Cardiac septum (tissue), 1 donor: Measurements from ENCODE around the gene CNTNAP2. TPM values are rescaled to one million over a fixed set of nuclear protein-coding genes. Genes with fewer than 3 reads are reported as not detected.

ENCODE experiments used
- DNase-seq: peaks from one replicate; pipeline ENCODE4 v3.0.0-alpha.2; 2020; ENCODE audit warnings: low spot score
- intact Hi-C: fragments of 100-400 bp; cut with DNase I; formaldehyde crosslinking; loops from one replicate; pipeline ENCODE4 v1.14.0; 2022
- total RNA-seq: library from RNA; stranded (reverse); fragmentation: NEBNext Ultra II Directional; extraction: Animal tissue kit (Norgen Biotek cat#: 25700); gene quantifications from one replicate; pipeline ENCODE4 v1.2.1, GENCODE V29; 2021
- donor health status: DM: no; HTN: no; CAD: no.

Gene CNTNAP2
- total RNA-seq, 1 donor from 2014 or later = 0.22 TPM

- intact Hi-C loops = no loop called here
These were observed 1977.0 kb downstream of the CNTNAP2 start for GRCh38 chr7:148093375-148094166.

GRCh38 chr7:148095066-148095465, 1978.5 kb downstream of the CNTNAP2 start:
- intact Hi-C loops = no loop called here
- no peak for DNase-seq

More at GRCh38 chr7:148093375-148094166, 1977.0 kb downstream of the CNTNAP2 start:
- DNase-seq = no peak

GRCh38 chr7:148104136-148104716, 1987.6 kb downstream of the CNTNAP2 start:
- intact Hi-C loops = no loop called here
- no peak for DNase-seq

GRCh38 chr7:148104924-148105323, 1988.3 kb downstream of the CNTNAP2 start:
- intact Hi-C loops = no loop called here
- DNase-seq = no peak

- no peak for DNase-seq
- intact Hi-C loops = no loop called here
These were observed 1989.3 kb downstream of the CNTNAP2 start for GRCh38 chr7:148105853-148106252.

- DNase-seq = no peak
These were observed 1991.0 kb downstream of the CNTNAP2 start for GRCh38 chr7:148107443-148108127.

GRCh38 chr7:148108381-148108780, 1991.8 kb downstream of the CNTNAP2 start:
- intact Hi-C loops = no loop called here
- DNase-seq = no peak

More at GRCh38 chr7:148107443-148108127, 1991.0 kb downstream of the CNTNAP2 start:
- intact Hi-C loops = no loop called here

GRCh38 chr7:148110097-148110868, 1993.7 kb downstream of the CNTNAP2 start:
- DNase-seq = no peak
- intact Hi-C loops = no loop called here

GRCh38 chr7:148114804-148115203, 1998.2 kb downstream of the CNTNAP2 start:
- no peak for DNase-seq
- intact Hi-C loops = no loop called here

- intact Hi-C loops = no loop called here
- DNase-seq = no peak
These were observed 1998.7 kb downstream of the CNTNAP2 start for GRCh38 chr7:148115308-148115707.

- intact Hi-C loops = no loop called here
- no peak for DNase-seq
These were observed 1999.6 kb downstream of the CNTNAP2 start for GRCh38 chr7:148116195-148116594.

GRCh38 chr7:148116829-148117403, 2000.3 kb downstream of the CNTNAP2 start:
- DNase-seq = no peak
- intact Hi-C loops = no loop called here

- intact Hi-C loops = no loop called here
- DNase-seq = no peak
These were observed 2001.8 kb downstream of the CNTNAP2 start for GRCh38 chr7:148118371-148118770.

- intact Hi-C loops = no loop called here
- no peak for DNase-seq
These were observed 2004.8 kb downstream of the CNTNAP2 start for GRCh38 chr7:148121401-148121800.

GRCh38 chr7:148121847-148122246, 2005.2 kb downstream of the CNTNAP2 start:
- DNase-seq = no peak
- intact Hi-C loops = no loop called here

- intact Hi-C loops = no loop called here
- DNase-seq = no peak
These were observed 2007.9 kb downstream of the CNTNAP2 start for GRCh38 chr7:148124477-148124876.

GRCh38 chr7:148127374-148127773, 2010.8 kb downstream of the CNTNAP2 start:
- intact Hi-C loops = no loop called here
- DNase-seq = no peak

- no peak for DNase-seq
- intact Hi-C loops = no loop called here
These were observed 2012.4 kb downstream of the CNTNAP2 start for GRCh38 chr7:148129023-148129422.

- no peak for DNase-seq
- intact Hi-C loops = no loop called here
These were observed 2018.5 kb downstream of the CNTNAP2 start for GRCh38 chr7:148135116-148135515.

- intact Hi-C loops = no loop called here
- no peak for DNase-seq
These were observed 2019.4 kb downstream of the CNTNAP2 start for GRCh38 chr7:148135997-148136396.
